Natural killer cell (primary cell): ENCODE data around the gene MBNL1. TPM values are rescaled to one million over a fixed set of nuclear protein-coding genes. Genes with fewer than 3 reads are reported as not detected.

Source experiments
- ATAC-seq, 3 donors: fragments of 150-1000 bp in 2 of 3; fragments of 200-7000 bp in 1 of 3; cut with Tn5 transposase; 1 replicate in 1 of 3; 2 replicates in 2 of 3; pipeline ENCODE4 v1.10.0; 2021; ENCODE audit warnings: mild to moderate bottlenecking in 2 of 3, moderate library complexity in 2 of 3
- DNase-seq, 2 donors: peaks; one replicate each; pipeline versions ENCODE4 v3.0.0 to v3.0.0-alpha.2; 2013 to 2021; ENCODE audit warnings: mixed read lengths in 1 of 2
- H3K27ac ChIP-seq: one replicate; pipeline ENCODE4 v1.5.1; 2013; ENCODE audit warnings: mild to moderate bottlenecking, low read length
- H3K27me3 ChIP-seq: one replicate; pipeline ENCODE4 v1.6.1; 2013; ENCODE audit warnings: low read length; ENCODE audit not compliant: control insufficient read depth, insufficient read depth
- H3K36me3 ChIP-seq: one replicate; pipeline ENCODE4 v1.6.1; 2013; ENCODE audit warnings: low read length; ENCODE audit not compliant: control insufficient read depth, insufficient read depth
- H3K4me1 ChIP-seq: one replicate; pipeline ENCODE4 v1.6.1; 2013; ENCODE audit warnings: low read length; ENCODE audit not compliant: control insufficient read depth, insufficient read depth
- H3K4me3 ChIP-seq: one replicate; pipeline ENCODE4 v1.5.1; 2013; ENCODE audit warnings: low read length
- H3K9me3 ChIP-seq: one replicate; pipeline ENCODE4 v1.6.1; 2013; ENCODE audit warnings: low read length; ENCODE audit not compliant: control insufficient read depth, insufficient read depth
- H3K27ac Mint-ChIP-seq, 2 donors: one replicate each; pipeline ENCODE4 v1.8.0; 2022; ENCODE audit warnings: mild to moderate bottlenecking in 2 of 2, mixed read lengths in 2 of 2, moderate library complexity in 1 of 2
- H3K27me3 Mint-ChIP-seq, 2 donors: one replicate each; pipeline ENCODE4 v1.8.0; 2022; ENCODE audit warnings: low read depth in 2 of 2, mixed read lengths in 2 of 2
- H3K36me3 Mint-ChIP-seq: one replicate; pipeline ENCODE4 v1.8.0; 2022; ENCODE audit warnings: mixed read lengths
- H3K4me1 Mint-ChIP-seq, 2 donors: one replicate each; pipeline ENCODE4 v1.8.0; 2022; ENCODE audit warnings: mixed read lengths in 2 of 2
- H3K4me3 Mint-ChIP-seq: one replicate; pipeline ENCODE4 v1.8.0; 2022; ENCODE audit warnings: mild to moderate bottlenecking, moderate library complexity, mixed read lengths
- H3K9me3 Mint-ChIP-seq, 2 donors: one replicate each; pipeline ENCODE4 v1.8.0; 2022; ENCODE audit warnings: mixed read lengths in 2 of 2
- CTCF ChIP-seq: fragments of 200-600 bp; IDR thresholded peaks from one replicate; pipeline ENCODE4 v1.8.0; 2022; ENCODE audit warnings: antibody characterized with exemption
- WGBS: methylation state at CpG from one replicate; pipeline ENCODE4 v1.1.7; 2013; ENCODE audit warnings: missing lambda C conversion rate; ENCODE audit not compliant: insufficient coverage; 5-methylcytosine and 5-hydroxymethylcytosine counted together
- intact Hi-C: fragments of 100-400 bp; cut with micrococcal nuclease; formaldehyde crosslinking; loops from one replicate; pipeline ENCODE4 v1.14.2; 2022
- total RNA-seq, 4 donors: library from RNA; stranded (reverse); fragments of 120-200 nt in 1 of 4; gene quantifications; one replicate each; pipeline versions ENCODE4 v1.2.3 to v1.2.4, GENCODE V29; 2013 to 2022

Gene MBNL1
- total RNA-seq, 3 donors from 2014 or later (not counting 1 experiment from before 2014, with no cell fraction given), result 600 to 704 (median 607) TPM

GRCh38 chr3:152382312-152383135 is 113.8 kb downstream of the MBNL1 start:
- Histone ChIP-seq H3K9me3 (no peaks in the 10 kb centered on the region), H3K27me3 (no peaks in the 10 kb centered on the region), H3K4me1 (peaks cover 8% of the 10 kb centered on the region), H3K27ac (peak overlapping the region; percentile 43), H3K4me3 (peak overlapping the region; percentile 3), H3K36me3 (peaks cover 24% of the 10 kb centered on the region)
- Mint-ChIP-seq H3K4me3 (peak overlapping the region; percentile 74), H3K27ac (peak overlapping the region; percentile 88 to 89), H3K27me3 (no peaks in the 10 kb centered on the region), H3K9me3 (no peaks in the 10 kb centered on the region), H3K4me1 (peaks cover 55 to 72% of the 10 kb centered on the region in 2 donors), H3K36me3 (peaks cover 4% of the 10 kb centered on the region)
- 61% methylated on average over 8 of the region's 9 CpGs for WGBS
- intact Hi-C loops, result loop anchor here (2.0 kb wide), 1 partner anchor 20 kb away; no protein-coding TSS in a partner anchor
- ATAC-seq (peak; percentile 48 to 50 (median 49)), DNase-seq (peak in 1 of 2 donors; percentile 33)
- TF ChIP-seq CTCF, result no peak

GRCh38 chr3:152383136-152383606 is 114.4 kb downstream of the MBNL1 start:
- ATAC-seq (peak; percentile 58 to 66 (median 65)), DNase-seq (no peak)
- peak overlapping the region; percentile 74 for H3K4me3 Mint-ChIP-seq
- H3K4me1 Mint-ChIP-seq, result peaks cover 57 to 72% of the 10 kb centered on the region in 2 donors
- H3K9me3 Mint-ChIP-seq, result no peaks in the 10 kb centered on the region
- peak overlapping the region; percentile 88 to 89 for H3K27ac Mint-ChIP-seq
- H3K27me3 Mint-ChIP-seq, result no peaks in the 10 kb centered on the region
- Histone ChIP-seq H3K27me3 (no peaks in the 10 kb centered on the region), H3K4me3 (no peak overlapping the region), H3K27ac (peak overlapping the region; percentile 43), H3K36me3 (peaks cover 25% of the 10 kb centered on the region), H3K4me1 (peaks cover 8% of the 10 kb centered on the region), H3K9me3 (no peaks in the 10 kb centered on the region)
- intact Hi-C loops, result loop anchor here (2.0 kb wide), 1 partner anchor 20 kb away; no protein-coding TSS in a partner anchor
- H3K36me3 Mint-ChIP-seq, result peaks cover 4% of the 10 kb centered on the region
- TF ChIP-seq CTCF, result no peak
- 57% methylated on average over 1 of the region's 1 CpG for WGBS

- Histone ChIP-seq H3K4me1 (peaks cover 8% of the 10 kb centered on the region), H3K27me3 (no peaks in the 10 kb centered on the region), H3K27ac (peak overlapping the region; percentile 43), H3K9me3 (no peaks in the 10 kb centered on the region), H3K36me3 (peaks cover 22% of the 10 kb centered on the region), H3K4me3 (no peak overlapping the region)
- ATAC-seq (peak; percentile 56 to 64 (median 64)), DNase-seq (peak in 1 of 2 donors; percentile 42)
- no peak overlapping the region for H3K4me3 Mint-ChIP-seq
- intact Hi-C loops, result no loop called here
- H3K27ac Mint-ChIP-seq, result peak overlapping the region; percentile 88 to 89
- H3K9me3 Mint-ChIP-seq, result no peaks in the 10 kb centered on the region
- no peak for TF ChIP-seq CTCF
- no peaks in the 10 kb centered on the region for H3K27me3 Mint-ChIP-seq
- H3K4me1 Mint-ChIP-seq, result peaks cover 65 to 70% of the 10 kb centered on the region in 2 donors
- peaks cover 4% of the 10 kb centered on the region for H3K36me3 Mint-ChIP-seq
These were observed 115.7 kb downstream of the MBNL1 start for GRCh38 chr3:152384412-152384811.
